NB4 (cell line): ENCODE results near the gene USP37.
"Not testable (repeated sequence)": the region's sequence is repeated elsewhere in the genome, so short reads cannot be mapped to it uniquely, and the experiment has no call there.

ENCODE experiments used
- DNase-seq: peaks from one replicate; pipeline ENCODE4 v3.0.0; 2010; ENCODE audit warnings: low read depth
- H3K4me3 ChIP-seq: one replicate; pipeline ENCODE4 v1.5.1; 2011; ENCODE audit warnings: mild to moderate bottlenecking, low read depth, low read length, moderate library complexity
- MYC ChIP-seq: IDR thresholded peaks from 2 replicates; pipeline ENCODE4 v1.6.1; 2011; ENCODE audit warnings: low read depth, low read length
- POLR2A ChIP-seq: IDR thresholded peaks from 2 replicates; pipeline ENCODE4 v1.6.1; 2011; ENCODE audit warnings: mild to moderate bottlenecking; ENCODE audit not compliant: insufficient read length; ENCODE audit errors: extremely low read depth
- TF ChIP-seq, protein P1 (sequence below): IDR thresholded peaks from 2 replicates; pipeline ENCODE4 v1.6.1; 2011; ENCODE audit warnings: low read depth, low read length
- TF ChIP-seq, protein P2 (sequence below): IDR thresholded peaks from one replicate; pipeline ENCODE4 v1.5.1; 2012; ENCODE audit warnings: low read depth, low read length

Gene USP37

DNA sequence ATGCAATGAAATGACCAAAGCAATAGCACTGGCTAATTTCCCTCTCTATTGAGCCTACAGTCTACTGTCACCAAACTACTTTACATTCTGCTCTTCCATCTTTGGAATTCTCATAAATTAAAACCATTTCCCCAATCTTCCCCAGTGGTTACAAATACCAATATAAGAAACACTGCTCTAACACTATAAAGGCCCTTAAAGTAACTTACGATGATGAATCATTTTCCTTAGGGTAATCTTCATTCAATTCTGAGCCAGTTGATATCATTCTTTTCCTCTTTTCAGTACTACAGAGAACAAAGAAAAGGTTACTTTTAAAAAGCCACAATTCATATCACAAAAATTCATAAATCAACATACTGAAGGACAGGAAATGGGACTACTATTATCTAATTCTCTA, 22.1 kb downstream of the USP37 start:
- DNase-seq: no peak
- TF ChIP-seq POLR2A: no peak
- TF ChIP-seq, protein P1, sequence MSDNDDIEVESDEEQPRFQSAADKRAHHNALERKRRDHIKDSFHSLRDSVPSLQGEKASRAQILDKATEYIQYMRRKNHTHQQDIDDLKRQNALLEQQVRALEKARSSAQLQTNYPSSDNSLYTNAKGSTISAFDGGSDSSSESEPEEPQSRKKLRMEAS: no peak
- TF ChIP-seq, protein P2, sequence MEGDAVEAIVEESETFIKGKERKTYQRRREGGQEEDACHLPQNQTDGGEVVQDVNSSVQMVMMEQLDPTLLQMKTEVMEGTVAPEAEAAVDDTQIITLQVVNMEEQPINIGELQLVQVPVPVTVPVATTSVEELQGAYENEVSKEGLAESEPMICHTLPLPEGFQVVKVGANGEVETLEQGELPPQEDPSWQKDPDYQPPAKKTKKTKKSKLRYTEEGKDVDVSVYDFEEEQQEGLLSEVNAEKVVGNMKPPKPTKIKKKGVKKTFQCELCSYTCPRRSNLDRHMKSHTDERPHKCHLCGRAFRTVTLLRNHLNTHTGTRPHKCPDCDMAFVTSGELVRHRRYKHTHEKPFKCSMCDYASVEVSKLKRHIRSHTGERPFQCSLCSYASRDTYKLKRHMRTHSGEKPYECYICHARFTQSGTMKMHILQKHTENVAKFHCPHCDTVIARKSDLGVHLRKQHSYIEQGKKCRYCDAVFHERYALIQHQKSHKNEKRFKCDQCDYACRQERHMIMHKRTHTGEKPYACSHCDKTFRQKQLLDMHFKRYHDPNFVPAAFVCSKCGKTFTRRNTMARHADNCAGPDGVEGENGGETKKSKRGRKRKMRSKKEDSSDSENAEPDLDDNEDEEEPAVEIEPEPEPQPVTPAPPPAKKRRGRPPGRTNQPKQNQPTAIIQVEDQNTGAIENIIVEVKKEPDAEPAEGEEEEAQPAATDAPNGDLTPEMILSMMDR: no peak
- TF ChIP-seq MYC: no peak
- no peak overlapping the region for H3K4me3 ChIP-seq

DNA sequence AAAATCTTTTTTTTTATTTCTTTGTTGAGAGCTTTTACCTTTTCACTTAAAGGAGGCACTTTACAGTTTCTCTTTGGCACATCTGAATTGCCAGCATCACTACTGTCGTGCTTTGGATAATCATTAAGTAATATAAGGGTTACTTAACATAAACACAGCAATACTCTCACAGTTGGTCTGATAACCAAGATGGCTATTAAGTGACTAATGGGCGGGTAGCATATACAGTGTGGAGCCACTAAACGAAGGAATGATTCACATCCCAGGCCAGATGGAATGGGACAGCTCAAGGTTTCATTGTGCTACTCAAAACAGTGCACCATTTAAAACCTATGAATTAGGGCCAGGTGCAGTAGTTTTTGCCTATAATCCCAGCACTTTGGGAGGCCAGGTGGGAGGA, 28.1 kb downstream of the USP37 start:
- TF ChIP-seq POLR2A: no peak
- TF ChIP-seq MYC: no peak
- TF ChIP-seq, protein P2: no peak
- TF ChIP-seq, protein P1: no peak

DNA sequence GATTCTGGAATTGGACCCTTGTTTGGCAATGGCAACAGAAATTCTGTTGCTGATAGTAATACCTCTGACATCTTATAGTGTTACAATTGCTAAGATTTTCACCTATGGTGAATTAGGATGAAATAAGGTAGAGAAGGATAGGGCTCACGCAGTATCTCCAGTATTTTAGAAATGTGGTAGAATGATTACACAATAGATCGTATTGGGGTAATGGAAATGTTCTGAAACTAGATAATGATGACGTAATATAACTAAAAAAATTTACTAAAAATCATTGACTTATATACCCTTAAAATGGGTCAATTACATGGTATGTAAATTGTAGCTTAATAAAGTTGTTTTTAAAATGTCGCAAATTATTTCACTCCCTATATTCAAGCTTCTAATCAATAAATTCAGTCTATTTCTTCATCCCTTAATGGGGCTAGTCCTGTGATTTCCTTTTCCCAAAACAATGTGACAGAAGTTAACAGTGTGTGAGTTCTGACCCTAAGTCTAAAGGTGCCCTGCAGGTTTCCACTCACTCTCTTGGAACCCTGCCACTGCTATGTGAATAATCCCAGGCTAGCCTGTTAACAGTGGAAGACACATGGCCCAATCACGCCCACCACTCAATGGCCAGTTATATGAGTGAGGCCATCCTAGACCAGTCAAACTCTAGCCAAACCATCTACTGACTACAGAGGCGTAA, 31.2 kb downstream of the USP37 start:
- TF ChIP-seq, protein P2: no peak
- TF ChIP-seq, protein P1: no peak
- TF ChIP-seq MYC (no peak), POLR2A (no peak)
- DNase-seq: no peak
- H3K4me3 ChIP-seq: no peak overlapping the region

More for the DNA sequence above, 28.1 kb downstream of the USP37 start:
- H3K4me3 ChIP-seq: no peak overlapping the region
- no peak for DNase-seq

DNA sequence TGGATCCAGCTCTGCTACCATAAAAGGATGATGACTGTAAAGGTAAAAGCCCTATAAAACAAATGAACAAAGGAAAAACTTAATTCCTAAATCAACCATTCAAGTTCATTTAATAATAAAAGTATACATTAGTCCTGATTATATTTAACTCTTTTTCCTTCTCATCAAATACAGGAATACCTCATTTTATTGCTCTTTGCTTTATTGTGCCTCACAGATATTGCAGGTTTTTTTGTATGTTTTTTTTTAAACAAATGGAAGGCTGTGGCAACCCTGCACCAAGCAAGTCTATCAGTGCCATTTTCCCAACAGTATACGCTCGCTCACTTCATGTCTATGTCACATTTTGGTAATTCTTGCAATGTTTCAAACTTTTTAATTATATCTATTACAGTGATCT, 38.2 kb downstream of the USP37 start:
- no peak for DNase-seq
- no peak overlapping the region for H3K4me3 ChIP-seq
- TF ChIP-seq POLR2A (no peak), MYC (no peak)
- TF ChIP-seq, protein P2: no peak
- TF ChIP-seq, protein P1: no peak

DNA sequence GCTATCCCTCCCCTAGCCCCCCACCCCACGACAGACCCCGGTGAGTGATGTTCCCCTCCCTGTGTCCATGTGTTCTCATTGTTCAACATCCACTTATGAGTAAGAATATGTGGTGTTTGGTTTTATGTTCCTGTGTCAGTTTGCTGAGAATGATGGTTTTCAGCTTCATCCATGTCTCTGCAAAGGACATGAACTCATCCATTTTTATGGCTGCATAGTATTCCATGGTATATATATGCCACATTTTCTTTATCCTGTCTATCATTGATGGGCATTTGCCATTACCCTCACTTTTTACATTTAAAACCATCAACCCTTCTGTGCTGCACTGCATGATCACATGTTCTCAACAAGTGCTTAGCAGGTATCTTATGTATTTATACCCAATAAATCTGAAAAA, 39.7 kb downstream of the USP37 start:
- H3K4me3 ChIP-seq, DNase-seq: not testable (repeated sequence)

DNA sequence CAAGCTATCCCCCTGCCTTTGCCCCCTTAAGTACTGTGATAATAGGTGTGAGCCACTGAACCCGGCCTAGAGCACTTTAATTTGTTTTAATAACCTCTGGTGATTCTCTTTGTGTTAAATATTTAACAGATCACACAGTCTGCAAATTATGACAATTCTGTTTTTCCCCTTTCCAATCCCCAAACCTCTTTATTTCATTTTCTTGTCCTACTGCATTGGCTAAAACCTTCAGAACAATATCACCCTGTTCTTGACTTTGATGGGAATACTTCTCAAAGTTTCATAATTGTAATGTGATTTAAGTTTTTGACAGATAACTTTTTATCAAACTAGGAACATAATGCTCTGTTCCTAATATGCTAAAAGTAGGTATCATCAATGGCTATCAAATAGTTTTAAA, 44.5 kb downstream of the USP37 start:
- no peak for DNase-seq
- H3K4me3 ChIP-seq: no peak overlapping the region
- no peak for TF ChIP-seq POLR2A
- TF ChIP-seq, protein P2: no peak
- TF ChIP-seq, protein P1: no peak
- no peak for TF ChIP-seq MYC
